Measurements from ENCODE around the gene TM9SF2.

- TF ChIP-seq CTCF (IDR thresholded peaks at IDR 0.05) (no peak), POLR2A (IDR thresholded peaks at IDR 0.05) (no peak), EP300 (IDR thresholded peaks at IDR 0.05) (no peak)
These were observed 63.1 kb downstream of the TM9SF2 start for GRCh38 chr13:99564386-99564785.
